ENCODE results near the gene MYO5B. TPM values are rescaled to one million over a fixed set of nuclear protein-coding genes. Genes with fewer than 3 reads are reported as not detected.

Gene MYO5B
- total and polyA plus RNA-seq, 10 of the 15 experiments (the other 5 are each of a cell fraction or from before 2014, with no cell fraction given) = 2.5 to 4.5 (median 3.3) TPM

DNA sequence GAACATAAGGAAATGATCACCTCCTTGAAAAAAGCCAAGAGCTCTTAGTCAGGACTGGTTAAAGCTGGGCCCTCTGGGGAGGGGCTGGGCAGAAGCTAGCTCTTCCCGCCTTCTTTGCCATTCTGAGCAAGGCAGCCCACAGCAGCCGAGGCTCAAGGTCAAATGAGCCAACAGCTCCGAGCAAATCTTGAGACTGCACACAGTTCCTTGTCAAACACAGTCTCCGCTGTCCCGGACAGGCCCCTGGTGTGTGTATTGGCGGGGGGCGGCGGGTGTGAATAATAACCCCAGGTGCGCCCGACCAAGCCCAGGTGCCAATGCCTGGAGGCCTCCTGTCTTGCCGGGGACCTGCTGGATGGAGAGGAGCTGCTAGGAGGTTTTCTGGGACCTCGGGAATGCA is 335.2 kb downstream of the MYO5B start:
- H3K27ac ChIP-seq (ENCODE audit: control insufficient read depth, insufficient read depth) = no peak overlapping the region
- no peaks in the 10 kb centered on the region for H3K36me3 ChIP-seq (ENCODE audit: control insufficient read depth in 2 of 2, insufficient read depth in 2 of 2, low read length in 1 of 2)
- DNase-seq (ENCODE audit: low read depth, low spot score) (no peak), FAIRE-seq (no peak), ATAC-seq (no peak)
- H3K9ac ChIP-seq (ENCODE audit: control insufficient read depth, insufficient read depth, low read length) = no peak overlapping the region
- intact Hi-C loops (cut with micrococcal nuclease; ENCODE audit: unreplicated experiment) = loop anchor here (2.0 to 10.0 kb wide), 4 partner anchors 72 to 1182 kb away; no protein-coding TSS in a partner anchor
- BruUV-seq (replicated peaks) = no TSS peak
- ChIA-PET POLR2A (no interaction called here), RAD21 (ENCODE audit: unreplicated experiment) (interaction anchor here (0.7 to 3.2 kb wide), 11 partner anchors 10 to 498 kb away, joined by 3 to 26 read pairs (median 3); no protein-coding TSS in a partner anchor), CTCF (interaction anchor here (0.6 to 10.0 kb wide), 19 partner anchors 8 to 1567 kb away, joined by 3 to 177 read pairs (median 4); no protein-coding TSS in a partner anchor), SMC1A (ENCODE audit: uncharacterized antibody, unreplicated experiment) (interaction anchor here (0.5 to 8.7 kb wide), 12 partner anchors 14 to 1416 kb away, joined by 3 to 63 read pairs (median 4); no protein-coding TSS in a partner anchor)
- H3K9me3 ChIP-seq (replicated peaks; ENCODE audit: control insufficient read depth, insufficient read depth, low read length) = no peaks in the 10 kb centered on the region
- H3K79me2 ChIP-seq (ENCODE audit: control insufficient read depth, insufficient read depth, low read length) = no peaks in the 10 kb centered on the region
- no peaks in the 10 kb centered on the region; a peak in 1 of 4 replicates for H3K27me3 ChIP-seq (replicated peaks in 1 of 2; ENCODE audit: control insufficient read depth in 2 of 2, insufficient read depth in 2 of 2, low read length in 1 of 2)
- no peaks in the 10 kb centered on the region for H3K4me1 ChIP-seq (ENCODE audit: control insufficient read depth, insufficient read depth, low read length)
- H2AFZ ChIP-seq (ENCODE audit: control insufficient read depth, low read depth, low read length) = no peak overlapping the region
- H3K4me2 ChIP-seq (ENCODE audit: control insufficient read depth, insufficient read depth) = no peak overlapping the region
- no peak overlapping the region for H3K4me3 ChIP-seq
- in situ Hi-C loops (cut with MboI) = loop anchor here (5.0 kb wide), 3 partner anchors 302 to 1182 kb away; no protein-coding TSS in a partner anchor
- TF ChIP-seq ZSCAN29 (IDR thresholded peaks at IDR 0.05) (no peak), CEBPB (IDR thresholded peaks at IDR 0.05; ENCODE audit: borderline replicate concordance in 1 of 2, low read depth in 2 of 2, low read length in 2 of 2) (no peak), IRF4 (IDR thresholded peaks at IDR 0.05; ENCODE audit: low read depth, low read length) (no peak), IKZF1 (conservative IDR thresholded peaks at IDR 0.05) (no peak), ZNF384 (IDR thresholded peaks at IDR 0.05; ENCODE audit: borderline replicate concordance, low read depth, low read length) (no peak)
- TF ChIP-seq, protein P1, sequence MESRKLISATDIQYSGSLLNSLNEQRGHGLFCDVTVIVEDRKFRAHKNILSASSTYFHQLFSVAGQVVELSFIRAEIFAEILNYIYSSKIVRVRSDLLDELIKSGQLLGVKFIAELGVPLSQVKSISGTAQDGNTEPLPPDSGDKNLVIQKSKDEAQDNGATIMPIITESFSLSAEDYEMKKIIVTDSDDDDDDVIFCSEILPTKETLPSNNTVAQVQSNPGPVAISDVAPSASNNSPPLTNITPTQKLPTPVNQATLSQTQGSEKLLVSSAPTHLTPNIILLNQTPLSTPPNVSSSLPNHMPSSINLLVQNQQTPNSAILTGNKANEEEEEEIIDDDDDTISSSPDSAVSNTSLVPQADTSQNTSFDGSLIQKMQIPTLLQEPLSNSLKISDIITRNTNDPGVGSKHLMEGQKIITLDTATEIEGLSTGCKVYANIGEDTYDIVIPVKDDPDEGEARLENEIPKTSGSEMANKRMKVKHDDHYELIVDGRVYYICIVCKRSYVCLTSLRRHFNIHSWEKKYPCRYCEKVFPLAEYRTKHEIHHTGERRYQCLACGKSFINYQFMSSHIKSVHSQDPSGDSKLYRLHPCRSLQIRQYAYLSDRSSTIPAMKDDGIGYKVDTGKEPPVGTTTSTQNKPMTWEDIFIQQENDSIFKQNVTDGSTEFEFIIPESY (IDR thresholded peaks at IDR 0.05) = no peak
- TF ChIP-seq, protein P2, sequence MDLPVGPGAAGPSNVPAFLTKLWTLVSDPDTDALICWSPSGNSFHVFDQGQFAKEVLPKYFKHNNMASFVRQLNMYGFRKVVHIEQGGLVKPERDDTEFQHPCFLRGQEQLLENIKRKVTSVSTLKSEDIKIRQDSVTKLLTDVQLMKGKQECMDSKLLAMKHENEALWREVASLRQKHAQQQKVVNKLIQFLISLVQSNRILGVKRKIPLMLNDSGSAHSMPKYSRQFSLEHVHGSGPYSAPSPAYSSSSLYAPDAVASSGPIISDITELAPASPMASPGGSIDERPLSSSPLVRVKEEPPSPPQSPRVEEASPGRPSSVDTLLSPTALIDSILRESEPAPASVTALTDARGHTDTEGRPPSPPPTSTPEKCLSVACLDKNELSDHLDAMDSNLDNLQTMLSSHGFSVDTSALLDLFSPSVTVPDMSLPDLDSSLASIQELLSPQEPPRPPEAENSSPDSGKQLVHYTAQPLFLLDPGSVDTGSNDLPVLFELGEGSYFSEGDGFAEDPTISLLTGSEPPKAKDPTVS (IDR thresholded peaks at IDR 0.05; ENCODE audit: low read depth, low read length) = no peak
- WGBS (ENCODE audit: insufficient coverage, insufficient replicate concordance, low lambda C conversion rate, missing lambda C conversion rate) = 40% methylated on average over 12 of the region's 12 CpGs
- no peaks in the 10 kb centered on the region; the same call in 1 of the 2 replicates for H4K20me1 ChIP-seq (ENCODE audit: control insufficient read depth, insufficient read depth)
